ENCODE measurements around the gene GABBR2. TPM values are rescaled to one million over a fixed set of nuclear protein-coding genes. Genes with fewer than 3 reads are reported as not detected.

GABBR2 gene
- total and polyA plus RNA-seq, 2 experiments from 2014 or later, result 0.89 to 1.3 TPM

DNA sequence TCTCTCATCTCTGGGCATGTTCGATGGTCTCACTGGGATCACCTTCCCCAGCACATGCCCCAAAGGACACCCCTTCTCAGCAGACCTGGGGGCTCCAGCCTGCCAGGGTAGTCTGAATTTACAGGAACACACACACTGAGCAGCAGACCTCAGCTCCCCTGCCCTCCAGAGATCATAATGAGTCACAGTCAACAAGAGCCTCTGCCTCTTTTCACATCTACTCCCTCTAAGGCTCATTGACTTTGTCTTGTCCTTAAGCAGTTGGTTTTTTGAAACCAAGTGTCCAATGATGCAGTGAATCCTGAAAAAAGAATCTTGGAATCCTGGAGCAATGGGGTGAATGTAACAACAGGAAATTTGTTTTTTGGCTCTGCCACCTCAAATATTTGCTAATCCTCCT lies 20.8 kb downstream of the GABBR2 start:
- H3F3A ChIP-seq (replicated peaks; ENCODE audit: low read depth), result no peaks in the 10 kb centered on the region
- H3K9me2 ChIP-seq (ENCODE audit: insufficient read depth), result no peaks in the 10 kb centered on the region
- Mint-ChIP-seq H3K27me3 (ENCODE audit: insufficient read depth, low read depth, poor library complexity) (peaks cover 8% of the 10 kb centered on the region), H3K9me3 (no peaks in the 10 kb centered on the region), H3K27ac (no peak overlapping the region), H3K4me3 (no peak overlapping the region), H3K4me1 (peaks cover 7% of the 10 kb centered on the region), H3K36me3 (ENCODE audit: low read depth) (no peaks in the 10 kb centered on the region)
- H3K79me2 ChIP-seq (replicated peaks; ENCODE audit: insufficient read depth), result no peaks in the 10 kb centered on the region
- H3K4me3 ChIP-seq, result no peak overlapping the region
- H4K20me1 ChIP-seq (replicated peaks; ENCODE audit: insufficient read depth), result no peaks in the 10 kb centered on the region
- TF ChIP-seq, protein P1, sequence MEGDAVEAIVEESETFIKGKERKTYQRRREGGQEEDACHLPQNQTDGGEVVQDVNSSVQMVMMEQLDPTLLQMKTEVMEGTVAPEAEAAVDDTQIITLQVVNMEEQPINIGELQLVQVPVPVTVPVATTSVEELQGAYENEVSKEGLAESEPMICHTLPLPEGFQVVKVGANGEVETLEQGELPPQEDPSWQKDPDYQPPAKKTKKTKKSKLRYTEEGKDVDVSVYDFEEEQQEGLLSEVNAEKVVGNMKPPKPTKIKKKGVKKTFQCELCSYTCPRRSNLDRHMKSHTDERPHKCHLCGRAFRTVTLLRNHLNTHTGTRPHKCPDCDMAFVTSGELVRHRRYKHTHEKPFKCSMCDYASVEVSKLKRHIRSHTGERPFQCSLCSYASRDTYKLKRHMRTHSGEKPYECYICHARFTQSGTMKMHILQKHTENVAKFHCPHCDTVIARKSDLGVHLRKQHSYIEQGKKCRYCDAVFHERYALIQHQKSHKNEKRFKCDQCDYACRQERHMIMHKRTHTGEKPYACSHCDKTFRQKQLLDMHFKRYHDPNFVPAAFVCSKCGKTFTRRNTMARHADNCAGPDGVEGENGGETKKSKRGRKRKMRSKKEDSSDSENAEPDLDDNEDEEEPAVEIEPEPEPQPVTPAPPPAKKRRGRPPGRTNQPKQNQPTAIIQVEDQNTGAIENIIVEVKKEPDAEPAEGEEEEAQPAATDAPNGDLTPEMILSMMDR (conservative IDR thresholded peaks at IDR 0.05; ENCODE audit: low read depth in 2 of 2), result no peak
- TF ChIP-seq EZH2phosphoT487 (IDR thresholded peaks at IDR 0.05; ENCODE audit: unreplicated experiment), result no peak
- TF ChIP-seq EZH2 (IDR thresholded peaks at IDR 0.05; ENCODE audit: low read depth, unreplicated experiment), result no peak
- no peak for TF ChIP-seq REST (IDR thresholded peaks at IDR 0.05; ENCODE audit: unreplicated experiment)
- no peak for TF ChIP-seq CREB1 (CRISPR knock-in tag; IDR thresholded peaks at IDR 0.05; ENCODE audit: low read depth)
- no peak for TF ChIP-seq ZNF462 (CRISPR knock-in tag; IDR thresholded peaks at IDR 0.05)
- no peak for TF ChIP-seq STAT1 (IDR thresholded peaks at IDR 0.05; ENCODE audit: unreplicated experiment)
- no peak for TF ChIP-seq ZNF114 (CRISPR knock-in tag; IDR thresholded peaks at IDR 0.05)
- no peak for TF ChIP-seq POLR2AphosphoS5 (IDR thresholded peaks at IDR 0.05; ENCODE audit: low read depth)
- TF ChIP-seq ZNF331 (CRISPR knock-in tag; IDR thresholded peaks at IDR 0.05; ENCODE audit: low read depth), result no peak
- H3K36me3 ChIP-seq (ENCODE audit: insufficient read depth), result no peaks in the 10 kb centered on the region
- no peak overlapping the region for H3K4me2 ChIP-seq
- H3K4me1 ChIP-seq (ENCODE audit: insufficient read depth), result no peaks in the 10 kb centered on the region
- no peak for ATAC-seq
- H3K27ac ChIP-seq (ENCODE audit: low read depth), result no peak overlapping the region
- DNase-seq (ENCODE audit: low spot score), result no peak
- H3K27me3 ChIP-seq (ENCODE audit: insufficient read depth), result no peaks in the 10 kb centered on the region
- H2AFZ ChIP-seq, result no peak overlapping the region

Data from GM23338 (cell line).